Measurements from ENCODE around the gene ABCB1.
"Not testable (repeated sequence)": the region's sequence is repeated elsewhere in the genome, so short reads cannot be mapped to it uniquely, and the experiment has no call there.

ABCB1 gene

DNA sequence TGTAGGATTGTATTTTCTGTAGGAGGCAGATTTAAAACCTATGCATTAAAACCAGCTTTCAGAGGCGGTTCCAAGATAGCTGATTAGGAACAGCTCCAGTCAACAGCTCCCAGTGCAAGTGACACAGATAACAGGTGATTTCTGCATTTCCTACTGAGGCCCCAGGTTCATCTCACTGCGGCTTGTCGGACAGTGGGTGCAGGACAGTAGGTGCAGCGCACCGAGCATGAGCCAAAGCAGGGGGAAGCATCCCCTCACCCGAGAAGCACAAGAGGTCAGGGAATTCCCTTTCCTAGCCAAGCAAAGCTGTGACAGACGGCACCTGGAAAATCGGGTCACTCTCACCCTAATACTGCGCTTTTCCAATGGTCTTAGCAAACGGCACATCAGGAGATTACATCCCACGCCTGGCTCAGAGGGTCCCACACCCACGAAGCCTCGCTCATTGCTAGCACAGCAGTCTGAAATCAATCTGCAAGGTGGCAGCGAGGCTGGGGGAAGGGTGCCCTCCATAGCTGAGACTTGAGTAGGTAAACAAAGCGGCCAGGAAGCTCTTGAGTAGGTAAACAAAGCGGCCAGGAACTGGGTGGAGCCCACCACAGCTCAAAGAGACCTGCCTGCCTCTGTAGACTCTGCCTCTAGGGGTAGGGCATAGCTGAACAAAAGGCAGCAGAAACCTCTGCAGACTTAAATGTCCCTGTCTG lies 135.7 kb downstream of the ABCB1 start:
- not testable (repeated sequence) for DNase-seq

DNA sequence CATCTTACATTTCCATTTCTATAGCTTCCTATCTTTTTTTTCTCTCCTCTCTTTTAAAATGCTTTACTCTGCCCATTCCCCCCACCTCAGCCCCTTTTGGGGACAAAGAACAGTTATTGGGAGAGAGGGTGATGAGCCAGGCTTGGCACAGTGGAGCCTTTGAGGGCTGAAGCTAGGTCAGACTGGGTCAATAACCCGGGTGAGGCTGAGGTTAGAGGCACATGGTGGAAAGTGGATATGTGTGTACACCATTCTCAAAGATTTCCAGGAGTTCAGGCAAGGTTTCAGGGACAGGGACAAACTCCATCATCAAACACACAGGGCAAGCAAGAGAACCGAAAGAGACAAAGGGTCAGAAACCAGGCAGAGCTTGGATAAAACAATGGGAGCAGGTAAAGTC lies 136.7 kb downstream of the ABCB1 start:
- no peak for DNase-seq

DNA sequence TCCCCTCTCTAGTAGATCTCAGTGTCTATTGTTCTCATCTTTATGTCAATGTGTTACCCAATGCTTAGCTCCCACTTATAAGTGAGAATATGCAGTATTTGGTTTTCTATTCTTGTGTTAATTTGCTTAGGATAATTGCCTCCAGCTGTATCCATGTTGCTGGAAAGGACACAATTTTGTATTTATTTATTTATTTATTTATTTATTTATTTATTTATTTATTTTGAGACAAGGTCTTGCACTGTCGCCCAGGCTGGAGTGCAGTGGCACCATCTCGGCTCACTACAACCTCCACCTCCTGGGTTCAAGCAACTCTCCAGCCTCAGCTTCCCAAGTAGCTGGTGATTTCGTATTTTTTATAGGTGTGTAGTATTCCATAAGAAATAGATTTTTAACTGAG lies 140.2 kb downstream of the ABCB1 start:
- DNase-seq = not testable (repeated sequence)

DNA sequence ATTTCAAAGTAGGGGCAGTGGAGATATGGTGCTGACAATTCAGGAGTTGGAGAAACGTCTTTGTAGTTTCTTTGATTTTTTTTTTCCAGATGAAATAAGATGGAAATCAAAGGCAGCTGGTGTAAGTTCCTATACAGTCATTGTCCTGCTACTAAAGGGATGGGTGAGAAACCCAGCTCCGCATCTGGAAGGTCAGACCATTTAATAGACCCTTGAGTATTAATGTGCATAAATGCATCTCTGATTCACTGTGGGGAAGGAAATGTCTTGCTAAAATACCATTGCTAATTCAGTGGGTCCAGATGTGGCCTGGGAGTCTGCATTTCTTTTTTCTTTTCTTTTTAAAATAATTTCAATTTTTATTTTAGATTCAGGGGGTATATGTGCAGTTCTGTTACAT lies 140.7 kb downstream of the ABCB1 start:
- DNase-seq = no peak

DNA sequence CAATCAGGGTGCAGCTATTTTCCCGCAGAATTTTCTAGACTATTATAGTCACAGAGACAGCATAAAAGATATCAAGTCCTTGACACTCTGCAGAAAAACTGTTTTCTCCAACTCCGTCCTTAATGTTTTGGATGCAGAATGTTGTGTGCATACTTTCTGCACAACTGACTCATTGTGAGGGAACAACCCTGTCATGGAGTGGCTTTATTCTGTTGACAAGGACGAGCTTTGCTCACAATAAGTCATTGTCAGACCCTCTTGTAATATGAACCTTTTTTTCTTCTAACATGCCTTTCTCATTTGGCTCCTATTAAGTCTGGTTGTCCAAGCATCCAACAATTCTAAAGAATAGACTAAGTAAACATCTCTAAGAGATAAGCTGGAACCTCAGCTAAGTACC lies 142.5 kb downstream of the ABCB1 start:
- no peak for DNase-seq

DNA sequence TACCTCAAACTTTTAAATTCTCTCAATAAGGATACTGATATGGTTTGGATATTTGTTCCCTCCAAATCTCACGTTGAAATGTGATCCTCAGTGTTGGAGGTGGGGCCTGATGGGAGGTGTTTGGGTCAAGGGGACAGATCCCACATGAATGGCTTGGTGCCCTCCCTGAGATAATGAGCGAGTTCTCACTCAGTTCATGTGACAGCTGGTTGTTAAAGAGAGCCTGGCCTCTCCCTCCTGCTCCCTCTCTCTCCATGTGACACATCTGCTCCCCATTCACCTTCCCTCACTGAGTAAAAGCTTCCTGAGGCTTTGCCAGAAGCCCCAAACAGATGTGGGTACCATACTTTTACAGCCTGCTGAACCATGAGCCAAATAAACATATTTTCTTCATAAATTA lies 144.4 kb downstream of the ABCB1 start:
- no peak for DNase-seq

Measured in hematopoietic multipotent progenitor cell treated with erythropoietin and hydrocortisone succinate and interleukin-3 and kit ligand, for 8 days (in vitro differentiated cells).